PC-3 (cell line): ENCODE results near the gene PITRM1. TPM values are rescaled to one million over a fixed set of nuclear protein-coding genes. Genes with fewer than 3 reads are reported as not detected.
A peak's percentile ranks its signal among the peaks of the same experiment; 100 is the strongest.

Experiments used
- ATAC-seq: fragments of 200-7000 bp; cut with Tn5 transposase; 2 replicates; pipeline ENCODE4 v1.9.1; 2020; ENCODE audit warnings: mild to moderate bottlenecking, moderate library complexity
- BruUV-seq: library from RNA; stranded (reverse); fragments of 400-500 nt; replicated peaks from 2 replicates; lab custom pipeline; 2021; lab: Mats Ljungman, UMichigan
- CTCF ChIA-PET: fragments of 300-600 bp; sonication (Branson Sonifier 250); formaldehyde crosslinking; loops from one replicate; lab custom pipeline; 2022; ENCODE audit warnings: antibody characterized with exemption; lab: Charles Lee
- POLR2A ChIA-PET: fragments of 300-600 bp; sonication (Branson Sonifier 250); formaldehyde crosslinking; loops from one replicate; lab custom pipeline; 2022; ENCODE audit warnings: antibody characterized with exemption; ENCODE audit not compliant: unreplicated experiment; lab: Charles Lee
- DNase-seq: peaks from one replicate; pipeline ENCODE4 v3.0.0-alpha.2; 2015
- H2AFZ ChIP-seq: fragments of 300-600 bp; sonication (generic); 2 replicates; pipeline ENCODE4 v1.6.0; 2016; ENCODE audit warnings: antibody characterized with exemption, low read length
- H3F3A ChIP-seq: fragments of 300-600 bp; sonication (generic); one replicate; pipeline ENCODE4 v1.6.0; 2017; ENCODE audit warnings: antibody characterized with exemption, low read length, control low read depth, mild to moderate bottlenecking; ENCODE audit not compliant: unreplicated experiment
- H3K27ac ChIP-seq: fragments of 300-600 bp; sonication (generic); 2 replicates; pipeline ENCODE4 v1.5.1; 2016; ENCODE audit warnings: mild to moderate bottlenecking, low read length
- H3K27me3 ChIP-seq: fragments of 300-600 bp; sonication (generic); 2 replicates; pipeline ENCODE4 v1.6.1; 2016; ENCODE audit warnings: low read length, mixed read lengths
- H3K36me3 ChIP-seq: fragments of 300-600 bp; sonication (generic); 2 replicates; pipeline ENCODE4 v1.6.1; 2016; ENCODE audit warnings: low read depth, mixed run types, low read length, mixed read lengths
- H3K4me1 ChIP-seq: fragments of 300-600 bp; sonication (generic); 2 replicates; pipeline ENCODE4 v1.5.1; 2016; ENCODE audit warnings: low read length; ENCODE audit not compliant: insufficient read depth
- H3K4me2 ChIP-seq: fragments of 300-600 bp; sonication (generic); 2 replicates; pipeline ENCODE4 v1.6.0; 2016; ENCODE audit warnings: low read length
- H3K4me3 ChIP-seq: fragments of 300-600 bp; sonication (generic); 2 replicates; pipeline ENCODE4 v1.5.1; 2016; ENCODE audit warnings: mild to moderate bottlenecking, low read length, mixed read lengths
- H3K79me2 ChIP-seq: fragments of 300-600 bp; sonication (generic); 2 replicates; pipeline ENCODE4 v1.6.1; 2017; ENCODE audit warnings: low read length, mixed read lengths
- H3K9ac ChIP-seq: fragments of 300-600 bp; sonication (generic); 2 replicates; pipeline ENCODE4 v1.6.0; 2016; ENCODE audit warnings: mild to moderate bottlenecking, low read length
- H3K9me2 ChIP-seq: fragments of 300-600 bp; sonication (generic); replicated peaks from 2 replicates; pipeline ENCODE4 v1.6.1; 2016; ENCODE audit warnings: mixed run types, low read length, mixed read lengths
- H3K9me3 ChIP-seq: fragments of 300-600 bp; sonication (generic); 2 replicates; pipeline ENCODE4 v1.6.1; 2016; ENCODE audit warnings: low read length, mixed read lengths
- H4K20me1 ChIP-seq: fragments of 300-600 bp; sonication (generic); 2 replicates; pipeline ENCODE4 v1.6.1; 2016; ENCODE audit warnings: low read length, mixed read lengths
- CTCF ChIP-seq: fragments of 300-600 bp; sonication (generic); conservative IDR thresholded peaks from 2 replicates; pipeline ENCODE4 v1.5.1; 2017; ENCODE audit warnings: antibody characterized with exemption, low read depth, mild to moderate bottlenecking, low read length
- EZH2 ChIP-seq: fragments of 300-600 bp; sonication (generic); IDR thresholded peaks from one replicate; pipeline ENCODE4 v1.6.1; 2017; ENCODE audit warnings: antibody characterized with exemption, mild to moderate bottlenecking, low read length; ENCODE audit not compliant: unreplicated experiment
- EZH2phosphoT487 ChIP-seq: fragments of 300-600 bp; sonication (generic); IDR thresholded peaks from 2 replicates; pipeline ENCODE4 v1.6.1; 2018; ENCODE audit warnings: mild to moderate bottlenecking, antibody characterized with exemption, low read length, borderline replicate concordance
- intact Hi-C: fragments of 100-400 bp; cut with micrococcal nuclease; formaldehyde crosslinking; loops from 2 replicates; pipeline ENCODE4 v1.9.0; 2023
- total RNA-seq: library from RNA; depleted of rRNA; stranded (reverse); fragments of >200 nt; gene quantifications from 2 replicates; pipeline ENCODE4 v1.2.3, GENCODE V29; 2014

The PITRM1 gene
- total RNA-seq, 1 experiment from 2014 or later = 73.2 TPM

GRCh38 chr10:3102720-3103427 lies 69.7 kb downstream of the PITRM1 start:
- Histone ChIP-seq H3K36me3 (no peaks in the 10 kb centered on the region; the same call in 1 of the 2 replicates), H3K27me3 (no peaks in the 10 kb centered on the region), H3K79me2 (peaks cover 18% of the 10 kb centered on the region), H2AFZ (no peak overlapping the region), H3K9ac (peak overlapping the region; percentile 17; the same call in 1 of the 2 replicates), H3K4me2 (no peak overlapping the region), H3K9me2 (no peaks in the 10 kb centered on the region), H3K4me1 (no peaks in the 10 kb centered on the region), H3K4me3 (no peak overlapping the region), H3K27ac (peak overlapping the region; percentile 63), H4K20me1 (no peaks in the 10 kb centered on the region), H3F3A (no peaks in the 10 kb centered on the region), H3K9me3 (no peaks in the 10 kb centered on the region)
- no peak for TF ChIP-seq EZH2phosphoT487
- TF ChIP-seq CTCF = no peak
- no peak for TF ChIP-seq EZH2
- no TSS peak for BruUV-seq
- ATAC-seq = peak; percentile 75
- ChIA-PET CTCF (no interaction called here), POLR2A (no interaction called here)
- DNase-seq = peak; percentile 28
- intact Hi-C loops = no loop called here

GRCh38 chr10:3100856-3101640 lies 71.5 kb downstream of the PITRM1 start:
- ChIA-PET POLR2A (no interaction called here), CTCF (interaction anchor here (0.6 kb wide), 1 partner anchor 20 kb away, joined by 6 read pairs; no protein-coding TSS in a partner anchor)
- H4K20me1 ChIP-seq = no peaks in the 10 kb centered on the region
- BruUV-seq = no TSS peak
- H3K4me1 ChIP-seq = peaks cover 11% of the 10 kb centered on the region
- H3K27me3 ChIP-seq = no peaks in the 10 kb centered on the region
- no peak overlapping the region for H3K4me2 ChIP-seq
- DNase-seq (no peak), ATAC-seq (no peak)
- TF ChIP-seq EZH2phosphoT487 (no peak), EZH2 (no peak), CTCF (no peak)
- no peaks in the 10 kb centered on the region for H3F3A ChIP-seq
- no peaks in the 10 kb centered on the region for H3K9me2 ChIP-seq
- no peaks in the 10 kb centered on the region for H3K9me3 ChIP-seq
- no peak overlapping the region for H3K27ac ChIP-seq
- H3K4me3 ChIP-seq = no peak overlapping the region
- intact Hi-C loops = no loop called here
- H3K79me2 ChIP-seq = peaks cover 30% of the 10 kb centered on the region
- no peak overlapping the region for H3K9ac ChIP-seq
- H2AFZ ChIP-seq = no peak overlapping the region
- no peaks in the 10 kb centered on the region; the same call in 1 of the 2 replicates for H3K36me3 ChIP-seq
